Right renal cortex interstitium (tissue), 3 donors: Measurements from ENCODE around the gene KCNS3. TPM values are rescaled to one million over a fixed set of nuclear protein-coding genes. Genes with fewer than 3 reads are reported as not detected.

ENCODE experiments used
- DNase-seq, 3 donors: peaks; one replicate each; pipeline ENCODE4 v3.0.0-alpha.2; 2013; ENCODE audit warnings: low read depth in 3 of 3, low spot score in 2 of 3
- polyA plus RNA-seq, 3 donors: library from polyadenylated mRNA; unstranded; fragments of 120-200 nt; gene quantifications; one replicate each; pipeline ENCODE4 v1.2.1, GENCODE V29; 2013; ENCODE audit not compliant: insufficient read length in 3 of 3

Gene KCNS3
- polyA plus RNA-seq, 3 donors = 5.4 to 11.8 (median 8.1) TPM

GRCh38 chr2:17876590-17876989 is 1.9 kb upstream of the KCNS3 start:
- DNase-seq = no peak

DNA sequence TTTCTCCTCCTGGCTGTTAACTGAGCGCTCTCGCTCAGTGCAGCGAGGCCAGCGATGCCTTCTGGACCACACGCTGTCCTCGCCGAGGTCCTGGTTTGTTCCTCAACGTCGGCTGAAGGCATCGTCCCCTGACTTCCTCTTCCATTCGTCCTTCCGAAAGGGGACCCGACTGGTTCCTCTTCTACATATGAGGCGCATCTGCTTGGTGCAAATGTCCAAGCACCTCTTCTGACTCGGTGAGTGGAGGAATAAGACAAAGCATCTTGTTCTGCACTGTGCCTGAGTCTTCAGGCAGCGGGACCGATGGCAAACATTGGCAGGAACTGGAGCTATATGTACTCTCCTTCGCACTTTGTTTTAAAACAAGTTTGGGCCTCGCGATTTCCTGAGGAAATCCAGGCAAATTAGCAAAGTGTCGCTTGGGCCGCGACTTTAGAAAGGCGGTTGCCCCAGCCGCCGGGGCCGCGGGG is 621 bp upstream of the KCNS3 start:
- peak in 1 of 3 donors; percentile 12 for DNase-seq

GRCh38 chr2:17879137-17879912 is 858 bp downstream of the KCNS3 start:
- DNase-seq = peak in 1 of 3 donors; percentile 41

DNA sequence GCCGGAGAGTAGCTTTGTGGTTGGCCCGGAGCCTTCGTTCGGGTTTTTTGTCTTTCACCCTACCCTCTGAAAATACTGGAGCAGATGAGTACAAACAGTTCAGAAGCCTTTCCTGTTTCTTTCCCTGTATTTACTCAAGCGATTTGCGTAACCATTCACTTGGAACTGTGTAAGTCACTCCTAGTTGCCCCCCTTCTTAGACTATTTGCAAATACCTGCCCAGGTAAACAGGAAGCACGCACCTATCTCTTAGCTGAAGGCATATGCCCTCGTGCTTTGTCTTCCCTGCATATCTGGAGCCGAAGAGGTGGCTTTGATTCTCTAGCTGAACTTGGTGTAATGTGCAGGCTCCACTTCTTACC is 1.4 kb downstream of the KCNS3 start:
- DNase-seq = no peak

DNA sequence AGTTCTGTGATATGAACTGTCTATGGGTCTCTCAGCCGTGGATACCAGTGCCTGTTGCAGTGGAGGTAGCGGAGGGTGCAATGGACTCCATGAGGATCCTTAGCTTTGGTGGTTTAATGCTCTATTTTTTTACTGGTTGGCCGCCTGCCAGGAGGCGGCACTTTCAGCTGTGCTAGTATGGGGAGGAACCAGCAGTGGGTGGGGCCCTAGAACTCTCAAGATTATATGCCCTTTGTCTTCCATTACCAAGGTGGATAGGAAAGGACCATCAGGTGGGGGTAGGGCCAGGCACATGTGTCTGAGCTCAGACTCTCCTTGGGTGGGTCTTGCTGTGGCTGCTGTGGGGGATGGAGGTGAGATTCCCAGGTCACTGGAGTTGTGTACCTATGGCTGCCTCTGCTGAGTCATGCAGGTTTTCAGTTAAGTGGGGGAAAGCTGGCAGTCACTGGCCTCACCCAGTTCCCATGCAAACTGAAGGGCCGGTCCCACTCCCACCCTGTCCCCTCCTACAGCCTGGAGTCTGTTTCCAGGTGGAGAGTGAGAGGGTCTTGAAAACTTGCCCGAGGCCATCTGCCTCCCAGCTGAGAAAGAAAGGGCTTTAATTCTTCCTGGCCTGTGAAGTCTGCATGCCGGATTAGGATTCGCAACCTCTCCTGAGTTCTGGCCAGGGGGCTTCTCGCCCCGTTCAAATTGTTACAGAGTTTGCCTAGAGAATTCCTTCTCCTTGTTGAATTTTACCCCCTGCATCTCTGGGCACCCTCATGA is 14.5 kb downstream of the KCNS3 start:
- DNase-seq = no peak

DNA sequence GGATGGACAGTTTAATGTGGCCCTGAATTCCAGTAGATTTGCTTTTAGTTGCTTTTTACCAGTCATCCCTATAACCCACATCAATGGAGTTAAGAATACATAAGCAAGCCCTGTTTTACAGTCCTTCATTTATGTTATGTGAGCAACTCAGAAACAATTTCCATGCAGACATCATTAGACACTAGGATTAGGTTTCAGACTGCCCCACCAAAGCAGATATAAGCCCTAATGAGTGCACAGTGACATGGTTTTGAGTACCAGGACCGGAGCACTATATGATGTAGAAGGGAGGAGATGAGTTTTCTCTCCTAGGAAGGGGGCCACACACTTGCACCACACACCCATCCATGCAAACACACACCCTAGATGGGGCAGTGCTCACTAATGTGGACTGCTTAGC is 15.5 kb downstream of the KCNS3 start:
- no peak for DNase-seq

GRCh38 chr2:17894556-17894955 is 16.1 kb downstream of the KCNS3 start:
- DNase-seq = no peak

DNA sequence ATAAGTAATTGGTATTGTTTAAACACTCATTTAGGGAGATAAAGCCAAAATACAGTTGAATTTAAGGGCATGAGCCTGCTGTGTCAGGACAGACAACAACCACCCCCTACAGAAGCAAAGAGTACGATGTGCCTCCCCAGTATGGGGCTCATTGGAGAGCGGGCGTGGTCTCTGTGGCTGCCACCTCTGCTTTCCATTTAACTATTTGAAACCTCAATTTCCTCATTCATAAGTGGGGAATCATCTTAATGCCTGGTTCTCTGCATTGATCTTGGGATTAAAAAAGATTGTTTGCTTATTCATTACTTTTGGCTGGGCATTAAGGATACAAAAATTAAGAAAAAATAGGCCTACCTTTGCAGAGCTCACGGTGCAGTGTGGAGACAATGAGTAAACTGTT is 21.4 kb downstream of the KCNS3 start:
- no peak for DNase-seq

- no peak for DNase-seq
These were observed 22.8 kb downstream of the KCNS3 start for GRCh38 chr2:17901246-17901645.

- no peak for DNase-seq
These were observed 32.5 kb downstream of the KCNS3 start for GRCh38 chr2:17910980-17911379.

GRCh38 chr2:17911491-17912260 is 33.2 kb downstream of the KCNS3 start:
- DNase-seq = no peak

- DNase-seq = no peak
These were observed 33.8 kb downstream of the KCNS3 start for GRCh38 chr2:17912266-17912691.

DNA sequence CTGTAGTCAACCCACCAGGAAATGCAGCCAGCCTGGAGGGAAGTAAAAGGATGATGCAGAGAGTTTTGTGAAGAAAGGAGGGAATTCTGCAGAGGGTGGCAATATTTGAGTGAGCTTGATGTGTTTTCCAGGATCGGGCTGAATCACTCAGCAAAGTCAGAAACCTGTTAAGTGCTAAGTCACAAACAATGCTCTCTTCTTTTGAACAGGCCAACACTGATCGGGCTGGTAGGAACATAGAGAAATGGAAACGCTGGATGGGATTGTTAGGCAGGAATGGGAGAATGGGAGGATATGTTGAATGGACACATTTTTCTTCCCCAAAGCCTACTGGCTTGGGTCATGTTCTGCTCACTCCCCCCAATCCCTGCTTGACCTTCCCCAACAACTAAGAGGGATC is 36.6 kb downstream of the KCNS3 start:
- DNase-seq = no peak

- no peak for DNase-seq
These were observed 37.5 kb downstream of the KCNS3 start for GRCh38 chr2:17915811-17916518.

GRCh38 chr2:17916584-17916983 is 38.1 kb downstream of the KCNS3 start:
- no peak for DNase-seq

DNA sequence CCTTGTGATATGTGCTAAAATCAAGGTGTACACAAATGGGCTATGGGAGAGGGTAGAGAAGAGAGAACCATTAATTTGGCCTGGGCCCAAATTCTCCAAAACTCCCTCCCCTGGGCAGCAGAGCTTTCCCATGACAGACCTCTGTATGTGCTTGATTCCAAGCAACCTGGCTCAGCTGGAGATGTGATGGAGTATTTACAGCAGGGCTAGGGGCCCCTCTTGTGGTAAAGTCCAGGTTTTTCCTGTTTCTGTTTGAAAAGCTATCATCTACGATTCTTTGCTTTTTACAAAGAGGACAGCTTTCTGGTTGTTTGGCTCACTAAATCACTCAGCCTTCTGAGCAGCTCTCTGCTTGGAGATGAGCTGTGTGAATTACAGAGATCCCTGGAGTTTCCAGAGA is 40.3 kb downstream of the KCNS3 start:
- no peak for DNase-seq

DNA sequence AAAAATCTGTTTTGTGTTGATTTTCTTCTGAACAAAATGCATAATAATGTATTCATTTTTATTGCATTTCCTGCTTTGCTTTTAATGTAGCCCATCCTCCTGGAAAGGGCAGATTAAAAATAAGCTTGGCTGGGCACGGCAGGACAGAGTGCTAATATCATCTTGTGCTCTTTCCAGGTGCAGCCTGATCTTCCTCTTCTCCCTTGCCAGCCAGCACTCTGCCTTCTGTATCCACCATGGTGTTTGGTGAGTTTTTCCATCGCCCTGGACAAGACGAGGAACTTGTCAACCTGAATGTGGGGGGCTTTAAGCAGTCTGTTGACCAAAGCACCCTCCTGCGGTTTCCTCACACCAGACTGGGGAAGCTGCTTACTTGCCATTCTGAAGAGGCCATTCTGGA is 52.3 kb downstream of the KCNS3 start:
- no peak for DNase-seq

GRCh38 chr2:17933256-17933655 is 54.8 kb downstream of the KCNS3 start:
- DNase-seq = no peak

DNA sequence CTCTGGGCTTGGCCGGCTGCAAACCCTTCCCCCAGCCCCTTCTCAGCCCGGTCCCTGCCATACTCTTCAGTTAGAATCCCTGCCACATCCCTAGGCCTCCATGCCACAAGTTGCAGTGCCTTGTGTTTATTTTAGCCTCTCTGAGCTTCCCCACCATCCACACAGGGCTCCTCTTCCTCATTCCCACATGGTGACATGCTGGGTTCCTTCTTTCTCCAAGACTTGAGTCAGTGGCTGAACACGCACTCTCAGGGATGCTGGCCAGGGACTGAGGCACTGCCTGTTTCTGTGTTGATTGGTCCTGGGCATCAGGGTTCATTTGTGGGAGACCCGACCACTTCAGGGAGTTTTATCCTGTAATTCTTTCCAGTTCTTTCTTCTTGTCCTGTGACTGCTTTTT is 56.3 kb downstream of the KCNS3 start:
- no peak for DNase-seq

GRCh38 chr2:17935242-17935885 is 56.9 kb downstream of the KCNS3 start:
- DNase-seq = no peak
